ENCODE measurements around the gene ZPBP2. TPM values are rescaled to one million over a fixed set of nuclear protein-coding genes. Genes with fewer than 3 reads are reported as not detected.

Gene ZPBP2
- total and polyA plus RNA-seq, 2 of the 13 experiments (the other 11 are each of a cell fraction or from before 2014, with no cell fraction given), result not detected

- TF ChIP-seq ZNF317 (CRISPR knock-in tag; IDR thresholded peaks at IDR 0.05), result 0 out of 2 replicates have a peak, but pooled peaks have one; percentile 42
- TF ChIP-seq UBTF (CRISPR knock-in tag; IDR thresholded peaks at IDR 0.05), result 0 out of 2 replicates have a peak, but pooled peaks have one; percentile 13
- TF ChIP-seq PCBP1 (IDR thresholded peaks at IDR 0.05; ENCODE audit: borderline replicate concordance, low read depth, low read length), result no peak
- TF ChIP-seq ZNF230 (CRISPR knock-in tag; IDR thresholded peaks at IDR 0.05), result no peak
- peak; percentile 14; the same call in 1 of the 2 replicates for TF ChIP-seq ZNF580 (CRISPR knock-in tag; IDR thresholded peaks at IDR 0.05; ENCODE audit: borderline replicate concordance, low read depth)
- 0 out of 2 replicates have a peak, but pooled peaks have one; percentile 16 for TF ChIP-seq ZNF567 (CRISPR knock-in tag; IDR thresholded peaks at IDR 0.05; ENCODE audit: borderline replicate concordance)
- TF ChIP-seq SALL1 (CRISPR knock-in tag; IDR thresholded peaks at IDR 0.05), result 0 out of 2 replicates have a peak, but pooled peaks have one; percentile 36
- TF ChIP-seq, protein P1, sequence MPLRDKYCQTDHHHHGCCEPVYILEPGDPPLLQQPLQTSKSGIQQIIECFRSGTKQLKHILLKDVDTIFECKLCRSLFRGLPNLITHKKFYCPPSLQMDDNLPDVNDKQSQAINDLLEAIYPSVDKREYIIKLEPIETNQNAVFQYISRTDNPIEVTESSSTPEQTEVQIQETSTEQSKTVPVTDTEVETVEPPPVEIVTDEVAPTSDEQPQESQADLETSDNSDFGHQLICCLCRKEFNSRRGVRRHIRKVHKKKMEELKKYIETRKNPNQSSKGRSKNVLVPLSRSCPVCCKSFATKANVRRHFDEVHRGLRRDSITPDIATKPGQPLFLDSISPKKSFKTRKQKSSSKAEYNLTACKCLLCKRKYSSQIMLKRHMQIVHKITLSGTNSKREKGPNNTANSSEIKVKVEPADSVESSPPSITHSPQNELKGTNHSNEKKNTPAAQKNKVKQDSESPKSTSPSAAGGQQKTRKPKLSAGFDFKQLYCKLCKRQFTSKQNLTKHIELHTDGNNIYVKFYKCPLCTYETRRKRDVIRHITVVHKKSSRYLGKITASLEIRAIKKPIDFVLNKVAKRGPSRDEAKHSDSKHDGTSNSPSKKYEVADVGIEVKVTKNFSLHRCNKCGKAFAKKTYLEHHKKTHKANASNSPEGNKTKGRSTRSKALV (CRISPR knock-in tag; IDR thresholded peaks at IDR 0.05), result no peak
Observed at GRCh38 chr17:39904990-39905288, 36.9 kb downstream of the ZPBP2 start (continued).

DNA sequence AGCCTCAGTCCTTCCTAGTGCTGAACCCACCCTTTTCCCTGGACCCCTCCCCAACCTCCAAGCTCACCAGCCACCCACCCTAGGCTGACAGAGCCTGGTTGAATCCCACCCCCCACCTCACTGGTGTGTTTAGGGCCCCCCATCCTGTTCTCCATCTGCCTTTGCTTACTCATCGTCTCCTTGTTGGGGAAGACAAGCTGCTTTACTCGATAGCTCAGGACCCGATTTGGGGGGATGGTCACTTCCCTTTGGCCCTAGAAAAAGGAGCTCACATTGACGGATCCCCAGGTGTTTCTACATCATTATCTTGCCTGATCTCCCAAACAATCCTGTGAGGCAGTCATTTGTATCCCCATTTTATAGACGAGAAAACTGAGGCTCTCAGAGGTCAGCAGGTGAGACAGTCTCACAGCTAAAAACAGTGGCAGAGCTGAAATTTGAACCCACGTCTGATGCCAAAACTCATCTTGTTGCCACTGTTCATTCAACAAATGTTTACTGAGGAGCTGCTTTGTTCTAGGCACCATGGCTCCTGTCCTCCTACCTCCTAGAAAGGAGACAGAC lies 40.9 kb downstream of the ZPBP2 start:
- no peaks in the 10 kb centered on the region for H3K79me2 ChIP-seq (ENCODE audit: insufficient read depth, low read length)
- POLR2A ChIA-PET, result no interaction called here
- no peak overlapping the region for H3K9ac ChIP-seq (ENCODE audit: insufficient read depth, low read depth, low read length)
- H2AFZ ChIP-seq (ENCODE audit: low read length), result no peak overlapping the region
- no peaks in the 10 kb centered on the region for H3K27me3 ChIP-seq (ENCODE audit: control insufficient read depth in 1 of 2, insufficient read depth in 2 of 2, low read length in 2 of 2)
- ATAC-seq (no peak), FAIRE-seq (no peak), DNase-seq (ENCODE audit: low spot score) (no peak)
- H4K20me1 ChIP-seq (ENCODE audit: insufficient read depth, low read length), result no peaks in the 10 kb centered on the region
- no peak overlapping the region for H3K4me2 ChIP-seq (ENCODE audit: low read depth, low read length)
- H3K36me3 ChIP-seq (replicated peaks in 1 of 2; ENCODE audit: control insufficient read depth in 1 of 2, insufficient read depth in 2 of 2, low read length in 2 of 2), result no peaks in the 10 kb centered on the region
- H3K4me1 ChIP-seq (ENCODE audit: insufficient read depth, low read length), result peaks cover 28% of the 10 kb centered on the region
- CTCF ChIA-PET (ENCODE audit: low intra/inter-chr PET ratio, low total read pairs), result no interaction called here
- WGBS (ENCODE audit: low lambda C conversion rate), result 90% methylated on average over 6 of the region's 6 CpGs
- in situ Hi-C loops (cut with HindIII; ENCODE audit: extremely low pct_ligation_motif_present, low pct_unique_long_range_greater_than_20kb) (no loop called here), intact Hi-C loops (cut with micrococcal nuclease; ENCODE audit: unreplicated experiment) (no loop called here)
- BruUV-seq (replicated peaks), result no TSS peak
- no peak overlapping the region for H3K27ac ChIP-seq (ENCODE audit: extremely low read length, insufficient read depth, low read length)
- H3K9me3 ChIP-seq (ENCODE audit: low read length), result no peaks in the 10 kb centered on the region
- H3K4me3 ChIP-seq (replicated peaks in 1 of 3; ENCODE audit: insufficient read depth in 1 of 3, low read depth in 2 of 3, low read length in 3 of 3), result no peak overlapping the region
- no peak for TF ChIP-seq DNMT1 (CRISPR knock-in tag; IDR thresholded peaks at IDR 0.05)
- TF ChIP-seq ZNF788 (CRISPR knock-in tag; IDR thresholded peaks at IDR 0.05; ENCODE audit: borderline replicate concordance), result no peak
- no peak for TF ChIP-seq AHDC1 (CRISPR knock-in tag; IDR thresholded peaks at IDR 0.05; ENCODE audit: borderline replicate concordance)
- TF ChIP-seq GPN1 (CRISPR knock-in tag; IDR thresholded peaks at IDR 0.05; ENCODE audit: borderline replicate concordance), result no peak
- TF ChIP-seq, protein P2, sequence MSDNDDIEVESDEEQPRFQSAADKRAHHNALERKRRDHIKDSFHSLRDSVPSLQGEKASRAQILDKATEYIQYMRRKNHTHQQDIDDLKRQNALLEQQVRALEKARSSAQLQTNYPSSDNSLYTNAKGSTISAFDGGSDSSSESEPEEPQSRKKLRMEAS (IDR thresholded peaks at IDR 0.05), result no peak
